Skeletal muscle tissue (tissue), 4 donors: ENCODE results near the gene KRTAP9-2. TPM values are rescaled to one million over a fixed set of nuclear protein-coding genes. Genes with fewer than 3 reads are reported as not detected.

Experiments
- H3K27ac ChIP-seq: one replicate; pipeline ENCODE4 v1.7.0; 2013; ENCODE audit warnings: mild to moderate bottlenecking, low read depth, low read length, inconsistent platforms
- H3K27me3 ChIP-seq, 3 donors: one replicate each; pipeline ENCODE4 v1.7.0; 2013; ENCODE audit warnings: low read length in 3 of 3; ENCODE audit not compliant: control insufficient read depth in 3 of 3, insufficient read depth in 3 of 3
- H3K36me3 ChIP-seq, 3 donors: one replicate each; pipeline ENCODE4 v1.7.0; 2013; ENCODE audit warnings: low read length in 3 of 3; ENCODE audit not compliant: control insufficient read depth in 3 of 3, insufficient read depth in 3 of 3
- H3K4me1 ChIP-seq, 3 donors: one replicate each; pipeline ENCODE4 v1.7.0; 2013; ENCODE audit warnings: low read length in 3 of 3, mild to moderate bottlenecking in 3 of 3; ENCODE audit not compliant: control insufficient read depth in 3 of 3, insufficient read depth in 3 of 3
- H3K4me3 ChIP-seq, 3 donors: one replicate each; pipeline ENCODE4 v1.7.0; 2013; ENCODE audit warnings: low read length in 3 of 3
- H3K9ac ChIP-seq, 3 donors: one replicate each; pipeline ENCODE4 v1.7.0; 2013; ENCODE audit warnings: low read length in 3 of 3, mild to moderate bottlenecking in 3 of 3, moderate library complexity in 2 of 3, low read depth in 1 of 3
- H3K9me3 ChIP-seq, 3 donors: one replicate each; pipeline ENCODE4 v1.7.0; 2013; ENCODE audit warnings: low read length in 3 of 3; ENCODE audit not compliant: control insufficient read depth in 3 of 3
- total RNA-seq: library from RNA; depleted of rRNA; stranded (reverse); fragments of >200 nt; gene quantifications from one replicate; pipeline ENCODE4 v1.2.3, GENCODE V29; 2014
- donor health status: Osteomylitis.

Gene KRTAP9-2
- total RNA-seq, 1 donor from 2014 or later, result not detected

DNA sequence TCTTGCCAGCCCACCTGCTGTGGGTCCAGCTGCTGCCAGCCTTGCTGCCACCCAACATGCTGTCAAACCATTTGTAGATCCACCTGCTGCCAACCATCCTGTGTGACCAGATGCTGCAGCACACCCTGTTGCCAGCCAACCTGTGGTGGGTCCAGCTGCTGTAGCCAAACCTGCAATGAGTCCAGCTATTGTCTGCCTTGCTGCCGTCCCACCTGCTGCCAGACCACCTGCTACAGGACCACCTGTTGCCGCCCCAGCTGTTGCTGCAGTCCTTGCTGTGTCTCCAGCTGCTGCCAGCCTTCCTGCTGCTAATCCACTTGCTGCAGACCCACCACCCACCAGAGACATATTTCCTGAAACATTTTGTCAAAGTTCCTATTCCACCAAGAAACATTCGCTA lies 36.1 kb upstream of the KRTAP9-2 start:
- Histone ChIP-seq H3K27ac (no peak overlapping the region), H3K27me3 (peaks cover 3 to 11% (median 10%) of the 10 kb centered on the region in 3 donors), H3K36me3 (no peaks in the 10 kb centered on the region), H3K9me3 (no peaks in the 10 kb centered on the region), H3K9ac (no peak overlapping the region), H3K4me3 (no peak overlapping the region), H3K4me1 (no peaks in the 10 kb centered on the region)

DNA sequence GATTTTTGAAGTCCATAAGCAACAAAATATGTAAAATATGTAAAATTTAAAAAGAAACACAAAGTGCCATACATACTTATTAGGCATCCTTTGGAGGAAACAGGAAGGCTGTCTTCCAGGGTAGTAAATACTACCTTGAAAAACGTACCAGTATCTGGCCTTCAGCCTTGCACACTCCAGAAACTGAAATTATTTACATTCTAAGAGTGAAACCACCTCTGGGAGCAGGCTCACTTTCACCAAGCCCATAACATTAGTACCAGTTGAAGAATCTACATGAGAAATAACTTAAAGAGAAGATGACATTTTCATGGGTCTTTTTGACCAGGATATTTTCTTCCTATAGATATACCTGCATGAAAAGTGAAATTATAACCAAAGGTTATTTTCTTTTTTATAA lies 30.4 kb upstream of the KRTAP9-2 start:
- Histone ChIP-seq H3K4me1 (no peaks in the 10 kb centered on the region), H3K9me3 (no peaks in the 10 kb centered on the region), H3K9ac (no peak overlapping the region), H3K4me3 (no peak overlapping the region), H3K36me3 (no peaks in the 10 kb centered on the region), H3K27me3 (no peaks in the 10 kb centered on the region), H3K27ac (no peak overlapping the region)

DNA sequence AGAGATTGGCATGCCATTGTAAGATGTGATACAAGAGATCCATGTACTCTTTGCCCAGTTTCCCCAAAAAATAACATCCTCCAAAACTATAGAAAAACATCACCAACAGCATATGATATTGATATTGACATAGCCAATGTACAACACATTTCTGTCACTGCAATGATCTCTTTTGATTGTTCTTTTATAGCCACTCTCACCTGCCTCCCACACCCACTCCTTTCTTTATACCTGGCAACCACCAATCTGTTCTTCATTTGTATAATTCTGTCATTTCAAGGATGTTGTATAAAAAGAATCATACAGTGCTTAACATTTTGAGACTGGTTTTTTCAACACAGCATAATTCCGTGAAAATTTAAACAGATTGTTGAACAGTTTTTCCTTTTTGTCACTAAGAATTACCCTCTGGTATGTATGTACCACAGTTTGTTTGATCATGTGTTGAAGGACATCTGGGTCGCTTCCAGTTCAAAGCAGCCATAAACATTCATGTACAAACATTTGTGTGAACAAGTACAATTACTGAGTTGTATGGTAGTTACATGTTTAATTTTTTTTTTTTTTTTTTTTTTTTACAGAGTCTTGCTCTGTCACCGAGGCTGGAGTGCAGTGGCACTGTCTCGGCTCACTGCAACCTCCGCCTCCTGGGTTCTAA lies 26.9 kb upstream of the KRTAP9-2 start:
- no peak overlapping the region for H3K9ac ChIP-seq
- no peaks in the 10 kb centered on the region for H3K36me3 ChIP-seq
- no peaks in the 10 kb centered on the region for H3K27me3 ChIP-seq
- H3K4me1 ChIP-seq, result no peaks in the 10 kb centered on the region
- no peak overlapping the region for H3K4me3 ChIP-seq
- H3K27ac ChIP-seq, result no peak overlapping the region
- no peaks in the 10 kb centered on the region for H3K9me3 ChIP-seq

DNA sequence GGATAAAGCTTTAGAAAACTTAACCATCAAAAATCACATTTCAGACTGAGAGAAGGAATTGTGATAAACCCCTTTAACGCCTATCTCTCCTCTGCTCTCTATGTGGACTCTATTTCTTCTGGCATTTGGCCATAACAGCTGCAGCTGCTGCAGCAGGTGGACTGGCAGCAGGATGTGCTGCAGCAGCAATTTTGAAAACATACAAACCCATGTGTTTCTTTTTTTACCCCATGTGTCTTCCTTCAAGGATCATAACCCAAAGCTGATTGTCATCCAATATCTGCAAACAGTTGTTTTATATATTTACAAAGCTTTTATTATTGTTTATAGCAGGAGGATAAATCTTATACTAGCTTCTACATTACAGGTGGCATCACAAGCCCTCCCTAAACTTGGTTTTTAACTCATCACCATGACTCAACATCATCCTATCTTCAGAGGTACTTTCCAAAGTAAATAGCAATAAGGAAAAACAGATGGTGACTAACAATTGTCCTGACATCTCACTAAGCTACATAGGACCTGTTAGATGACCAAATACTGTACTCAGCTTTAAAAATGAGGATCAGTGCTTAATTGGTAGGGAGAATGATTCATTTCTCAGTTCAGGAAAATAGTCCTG lies 14.5 kb upstream of the KRTAP9-2 start:
- no peak overlapping the region for H3K4me3 ChIP-seq
- H3K9ac ChIP-seq, result no peak overlapping the region
- H3K27me3 ChIP-seq, result peaks cover 3 to 16% (median 14%) of the 10 kb centered on the region in 3 donors
- no peaks in the 10 kb centered on the region for H3K36me3 ChIP-seq
- no peaks in the 10 kb centered on the region for H3K9me3 ChIP-seq
- H3K4me1 ChIP-seq, result no peaks in the 10 kb centered on the region
- H3K27ac ChIP-seq, result no peak overlapping the region

DNA sequence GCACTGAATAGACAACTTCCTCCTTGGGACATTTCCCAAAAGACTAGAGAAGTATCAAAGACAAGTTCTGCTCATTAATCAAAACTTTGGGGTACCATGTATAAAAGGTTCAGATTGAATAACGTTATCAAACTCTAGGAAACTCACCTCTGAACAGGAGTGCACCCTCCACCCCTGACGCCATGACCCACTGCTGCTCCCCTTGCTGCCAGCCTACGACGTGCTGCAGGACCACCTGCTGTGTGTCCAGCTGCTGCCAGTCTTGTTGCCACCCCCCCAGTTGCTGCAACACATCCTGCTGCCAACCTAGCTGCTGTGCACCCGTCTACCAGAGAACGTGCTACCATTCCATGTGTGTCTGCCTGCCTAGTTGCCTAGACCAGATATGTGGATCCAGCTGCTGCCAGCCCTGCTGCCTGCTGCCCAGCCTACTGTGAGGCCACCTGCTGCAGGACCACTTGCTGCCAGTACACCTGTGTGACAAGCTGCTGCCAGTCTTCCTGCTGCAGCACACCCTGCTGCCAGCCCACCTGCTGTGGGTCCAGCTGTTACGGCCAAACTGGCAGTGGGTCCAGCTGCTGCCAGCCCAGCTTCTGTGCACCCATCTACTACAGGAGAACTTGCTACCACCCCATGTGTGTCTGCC lies 13.8 kb upstream of the KRTAP9-2 start:
- no peaks in the 10 kb centered on the region for H3K9me3 ChIP-seq
- H3K27ac ChIP-seq, result no peak overlapping the region
- no peak overlapping the region for H3K9ac ChIP-seq
- H3K4me3 ChIP-seq, result no peak overlapping the region
- peaks cover 3 to 16% (median 14%) of the 10 kb centered on the region in 3 donors for H3K27me3 ChIP-seq
- H3K36me3 ChIP-seq, result no peaks in the 10 kb centered on the region
- no peaks in the 10 kb centered on the region for H3K4me1 ChIP-seq

DNA sequence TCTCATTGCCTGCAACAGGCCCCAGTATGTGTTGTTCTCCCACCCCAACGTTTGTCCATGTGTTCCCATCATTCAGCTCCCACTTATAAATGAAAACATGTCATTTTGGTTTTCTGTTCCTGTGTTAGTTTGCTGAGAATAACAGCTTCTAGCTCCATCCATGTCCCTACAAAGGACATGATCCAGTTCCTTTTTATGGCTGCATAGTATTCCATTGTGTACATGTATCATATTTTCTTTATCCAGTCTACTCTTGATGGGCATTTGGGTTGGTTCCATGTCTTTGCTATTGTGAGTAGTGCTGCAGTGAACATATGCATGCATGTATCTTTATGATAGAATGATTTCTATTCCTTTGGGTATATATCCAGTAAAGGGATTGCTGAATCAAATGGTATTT lies 10.8 kb upstream of the KRTAP9-2 start:
- Histone ChIP-seq H3K36me3 (no peaks in the 10 kb centered on the region), H3K9ac (no peak overlapping the region), H3K27ac (no peak overlapping the region), H3K27me3 (peaks cover 0 to 16% (median 14%) of the 10 kb centered on the region in 3 donors), H3K4me1 (no peaks in the 10 kb centered on the region), H3K9me3 (no peaks in the 10 kb centered on the region), H3K4me3 (no peak overlapping the region)

DNA sequence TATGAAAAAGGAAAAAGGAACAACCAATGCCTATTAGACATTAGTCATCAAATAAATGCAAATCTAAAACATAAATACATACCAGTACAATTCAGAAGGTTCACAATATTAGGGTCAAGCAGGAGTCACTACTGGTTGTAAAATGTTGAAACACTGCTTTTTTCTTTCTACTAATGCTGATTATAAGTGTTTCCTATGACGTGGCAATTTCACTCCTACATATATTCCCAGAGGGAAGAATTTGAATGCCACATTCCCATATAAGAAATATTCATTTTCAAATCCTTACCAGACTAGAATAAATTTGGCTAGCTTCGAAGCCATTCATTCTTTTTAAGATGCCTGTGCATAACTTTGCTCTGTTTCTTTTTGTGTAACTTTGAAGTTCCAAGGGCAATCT lies 2.6 kb upstream of the KRTAP9-2 start:
- no peak overlapping the region for H3K4me3 ChIP-seq
- H3K4me1 ChIP-seq, result no peaks in the 10 kb centered on the region
- no peak overlapping the region for H3K9ac ChIP-seq
- no peaks in the 10 kb centered on the region for H3K9me3 ChIP-seq
- H3K27ac ChIP-seq, result no peak overlapping the region
- H3K36me3 ChIP-seq, result no peaks in the 10 kb centered on the region
- peaks cover 0 to 6% (median 0%) of the 10 kb centered on the region in 3 donors for H3K27me3 ChIP-seq

DNA sequence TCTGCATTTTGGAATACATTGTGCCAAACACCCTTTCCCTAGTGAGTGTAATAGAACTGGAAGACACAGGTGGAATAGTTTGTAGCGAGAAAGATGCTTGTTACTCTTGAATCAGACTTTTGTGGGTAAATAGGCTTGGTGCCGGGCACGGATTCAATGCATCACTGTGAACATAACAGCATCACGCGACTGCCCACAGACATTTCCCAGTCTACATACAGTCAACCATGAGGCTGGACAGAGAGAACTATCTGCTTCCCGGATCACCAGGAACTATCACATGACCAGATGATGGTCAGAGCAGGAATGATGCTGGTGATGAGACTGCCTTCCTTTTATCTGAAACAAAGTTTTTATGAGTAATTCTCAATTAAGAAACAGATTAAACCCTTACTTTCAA lies 397 bp upstream of the KRTAP9-2 start:
- H3K4me3 ChIP-seq, result no peak overlapping the region
- no peaks in the 10 kb centered on the region for H3K4me1 ChIP-seq
- H3K36me3 ChIP-seq, result no peaks in the 10 kb centered on the region
- H3K27me3 ChIP-seq, result peaks cover 0 to 10% (median 0%) of the 10 kb centered on the region in 3 donors
- no peak overlapping the region for H3K27ac ChIP-seq
- no peak overlapping the region for H3K9ac ChIP-seq
- no peaks in the 10 kb centered on the region for H3K9me3 ChIP-seq

DNA sequence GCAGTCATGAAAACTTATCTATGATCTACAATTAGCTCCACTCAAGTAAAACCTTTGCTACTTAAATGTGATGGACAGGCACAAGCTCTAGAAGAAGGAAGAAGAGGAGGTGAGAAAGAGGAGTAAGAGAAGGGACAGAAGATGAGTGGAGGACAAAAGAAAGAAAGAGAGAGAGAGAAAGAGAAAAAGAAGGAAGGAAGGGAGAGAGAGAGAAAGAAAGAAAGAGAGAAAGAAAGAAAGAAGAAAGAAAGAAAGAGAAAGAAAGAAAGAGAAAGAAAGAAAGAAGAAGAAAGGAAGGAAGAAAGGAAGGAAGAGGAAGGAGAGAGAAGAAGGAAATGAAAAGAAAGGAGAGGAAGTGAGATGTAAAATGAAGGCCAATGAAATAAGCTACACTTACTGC lies 3.6 kb downstream of the KRTAP9-2 start:
- Histone ChIP-seq H3K9me3 (no peaks in the 10 kb centered on the region), H3K27me3 (peaks cover 0 to 22% (median 6%) of the 10 kb centered on the region in 3 donors), H3K4me1 (no peaks in the 10 kb centered on the region), H3K9ac (no peak overlapping the region), H3K36me3 (no peaks in the 10 kb centered on the region), H3K27ac (no peak overlapping the region), H3K4me3 (no peak overlapping the region)

DNA sequence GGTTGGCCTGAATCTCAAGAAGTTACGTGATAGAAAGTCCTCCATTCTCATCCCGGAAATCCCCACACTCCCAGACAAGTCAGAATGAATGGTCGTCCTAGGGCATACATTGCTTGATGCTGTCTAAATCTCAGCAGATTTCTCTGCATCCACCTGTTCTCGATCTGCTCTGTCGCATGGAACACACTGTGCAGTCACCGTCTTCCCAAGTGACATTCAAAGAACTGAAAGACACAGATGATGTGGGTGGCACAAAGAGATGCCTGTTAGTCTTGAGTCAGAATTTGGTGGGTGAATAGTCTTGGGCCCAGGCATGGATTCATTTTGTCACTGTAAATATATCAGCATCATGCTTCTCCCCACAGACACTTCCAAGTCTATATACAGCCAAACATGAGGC lies 5.3 kb downstream of the KRTAP9-2 start:
- H3K27ac ChIP-seq, result no peak overlapping the region
- no peaks in the 10 kb centered on the region for H3K36me3 ChIP-seq
- H3K4me1 ChIP-seq, result no peaks in the 10 kb centered on the region
- no peak overlapping the region for H3K9ac ChIP-seq
- no peak overlapping the region for H3K4me3 ChIP-seq
- no peaks in the 10 kb centered on the region for H3K9me3 ChIP-seq
- H3K27me3 ChIP-seq, result peaks cover 0 to 16% (median 6%) of the 10 kb centered on the region in 3 donors
